NCI-H1092 (cell line): ENCODE results near the gene EEPD1.
A peak's percentile ranks its signal among the peaks of the same experiment; 100 is the strongest.

Source experiments
- DNase-seq: peaks from one replicate; lab custom pipeline; 2025; lab: John Stamatoyannopoulos, UW

EEPD1 gene

DNA sequence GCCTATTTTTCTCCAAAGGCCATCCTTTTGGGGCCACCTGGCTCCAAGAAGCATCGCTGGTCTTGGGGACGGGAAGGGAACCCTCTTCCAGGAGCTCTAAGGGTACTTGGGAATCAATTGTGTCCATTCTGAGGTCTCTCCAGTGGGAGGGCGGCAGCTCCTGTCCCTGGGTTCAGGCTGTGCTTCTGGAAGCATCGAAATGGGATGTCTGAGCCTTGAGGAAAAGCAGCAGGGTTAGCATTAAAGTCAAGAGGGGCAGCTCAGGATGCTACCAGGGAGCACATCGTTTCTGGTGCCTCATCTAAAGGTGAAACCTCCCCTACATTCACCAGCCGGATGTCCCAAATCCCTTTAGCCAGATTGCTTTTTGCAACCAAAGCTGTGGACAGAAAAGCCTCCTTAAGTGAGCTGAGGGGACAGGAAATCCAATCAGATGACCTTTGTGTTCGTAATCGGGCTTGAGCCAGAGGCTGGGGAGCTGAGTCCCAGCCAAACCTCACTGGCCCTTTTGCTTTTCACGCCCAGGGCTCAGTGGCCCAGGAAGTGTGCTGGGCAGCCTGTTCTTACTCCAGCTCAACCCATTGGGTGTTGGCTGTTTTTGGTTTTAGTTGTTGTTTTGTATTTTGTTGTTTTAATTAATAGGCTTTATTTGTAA lies 147.8 kb downstream of the EEPD1 start:
- DNase-seq = no peak

GRCh38 chr7:36301914-36302771 lies 149.1 kb downstream of the EEPD1 start:
- no peak for DNase-seq

- DNase-seq = peak; percentile 95
Measured at GRCh38 chr7:36303202-36304098, 150.4 kb downstream of the EEPD1 start.

DNA sequence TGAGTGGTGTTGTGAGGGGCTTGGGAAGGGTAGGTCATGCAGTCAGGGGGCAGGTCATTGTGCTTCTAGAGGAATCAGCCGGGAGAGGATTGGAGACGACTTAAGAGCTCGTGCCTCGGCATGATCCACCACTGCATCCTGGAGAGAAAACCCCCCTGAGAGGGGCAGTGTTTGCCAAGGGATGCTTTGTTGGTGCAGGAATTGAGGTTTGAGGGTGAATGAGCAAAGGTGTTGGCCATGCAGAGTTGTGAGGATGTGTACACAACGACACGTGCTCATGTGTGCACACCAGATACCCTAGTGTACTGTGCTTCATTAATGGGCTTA lies 151.0 kb downstream of the EEPD1 start:
- DNase-seq = no peak

DNA sequence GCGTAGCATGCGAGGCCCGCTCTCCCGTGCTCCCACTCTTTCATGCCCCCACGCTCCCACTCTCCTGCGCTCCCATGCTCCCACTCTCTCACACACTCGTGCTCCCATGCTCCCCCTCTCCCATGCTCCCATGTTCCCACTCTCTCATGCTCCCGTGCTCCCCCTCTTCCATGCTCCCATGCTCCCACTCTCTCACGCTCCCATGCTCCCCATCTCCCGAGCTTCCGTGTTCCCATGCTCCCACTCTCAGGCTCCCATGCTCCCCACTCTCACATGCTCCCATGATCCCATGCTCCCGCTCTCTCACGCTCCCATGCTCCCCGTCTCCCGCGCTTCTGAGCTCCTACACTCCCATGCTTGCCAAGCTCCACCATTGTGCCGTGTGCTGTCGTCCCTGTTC lies 152.2 kb downstream of the EEPD1 start:
- no peak for DNase-seq

GRCh38 chr7:36305648-36306047 lies 152.6 kb downstream of the EEPD1 start:
- DNase-seq = no peak

DNA sequence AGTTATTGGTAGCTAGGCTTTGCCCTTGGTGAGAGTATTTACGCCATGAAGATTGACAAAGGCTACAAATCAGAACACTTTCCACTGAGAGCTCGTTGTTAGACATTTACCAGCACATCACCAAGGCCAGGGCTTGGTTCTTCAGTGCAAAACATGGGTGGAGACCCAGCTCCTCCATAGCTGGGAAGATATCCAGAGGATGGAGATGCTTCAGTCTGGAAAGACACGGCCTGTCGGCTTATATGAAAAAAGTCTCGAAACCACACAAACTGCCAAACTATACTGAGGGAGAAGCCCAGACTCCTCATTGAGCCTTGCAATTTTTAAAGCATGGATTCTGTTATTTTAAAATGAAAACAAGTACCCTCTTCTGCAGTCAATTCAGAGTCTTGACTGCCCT lies 153.2 kb downstream of the EEPD1 start:
- no peak for DNase-seq

DNA sequence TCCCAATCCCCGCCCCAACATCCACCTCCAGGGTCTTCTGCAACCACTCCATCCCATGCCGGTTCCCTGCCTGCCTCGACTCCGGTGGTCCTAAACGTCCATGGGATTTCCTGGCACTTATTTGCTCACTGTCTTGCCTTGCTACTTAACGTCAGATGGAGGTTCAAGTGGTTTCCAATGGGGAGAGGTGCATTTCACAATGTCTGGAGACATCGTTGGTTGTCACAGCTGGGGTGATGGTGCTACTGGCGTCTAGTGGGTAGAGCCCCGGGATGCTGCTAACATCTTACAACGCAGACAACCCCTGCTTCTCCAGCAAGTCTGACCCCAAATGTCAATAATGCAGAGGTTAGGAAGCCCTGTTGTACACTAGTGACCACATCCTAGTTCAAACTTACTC lies 153.7 kb downstream of the EEPD1 start:
- DNase-seq = no peak

GRCh38 chr7:36308031-36308430 lies 155.0 kb downstream of the EEPD1 start:
- DNase-seq = no peak

DNA sequence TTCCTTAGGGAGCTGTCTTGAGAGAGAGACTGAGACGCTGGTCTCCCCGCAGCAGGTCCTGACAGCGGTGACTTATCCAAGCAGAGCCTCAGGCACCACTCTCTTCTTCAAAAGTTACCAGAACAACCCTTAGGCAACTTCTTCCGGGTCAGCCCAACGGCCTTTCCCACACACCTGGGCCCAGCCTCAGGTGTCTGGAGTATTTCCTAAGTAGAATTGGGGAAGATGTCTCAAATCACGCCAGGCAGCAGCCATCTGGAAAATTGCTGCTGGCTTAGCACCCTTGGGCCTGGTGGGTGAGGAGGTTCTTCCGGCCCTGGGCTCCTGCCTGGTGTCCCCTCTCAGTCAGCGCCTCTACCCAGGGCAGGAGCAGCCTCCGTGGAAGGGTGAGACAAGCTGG lies 156.2 kb downstream of the EEPD1 start:
- DNase-seq = no peak

GRCh38 chr7:36309716-36310115 lies 156.7 kb downstream of the EEPD1 start:
- no peak for DNase-seq

GRCh38 chr7:36310897-36311296 lies 157.8 kb downstream of the EEPD1 start:
- DNase-seq = no peak

DNA sequence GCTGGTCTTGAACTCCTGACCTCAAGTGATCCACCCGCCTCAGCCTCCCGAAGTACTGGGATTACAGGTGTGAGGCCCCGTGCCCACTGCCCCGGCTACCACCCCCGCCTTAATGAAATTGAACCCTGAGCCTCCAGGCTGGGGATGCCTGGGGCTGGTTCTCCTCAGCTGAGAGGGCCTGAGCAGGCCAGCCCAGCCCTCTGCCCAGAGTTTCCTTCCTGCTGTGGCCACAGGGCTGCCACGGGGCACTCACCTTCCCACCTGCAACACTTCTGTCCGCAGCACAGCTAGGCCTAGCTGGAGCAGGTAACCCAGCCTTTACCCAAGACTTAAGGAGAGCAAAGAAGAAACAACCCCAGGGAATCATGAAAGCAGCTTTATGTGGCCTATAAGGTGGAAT lies 158.5 kb downstream of the EEPD1 start:
- no peak for DNase-seq

DNA sequence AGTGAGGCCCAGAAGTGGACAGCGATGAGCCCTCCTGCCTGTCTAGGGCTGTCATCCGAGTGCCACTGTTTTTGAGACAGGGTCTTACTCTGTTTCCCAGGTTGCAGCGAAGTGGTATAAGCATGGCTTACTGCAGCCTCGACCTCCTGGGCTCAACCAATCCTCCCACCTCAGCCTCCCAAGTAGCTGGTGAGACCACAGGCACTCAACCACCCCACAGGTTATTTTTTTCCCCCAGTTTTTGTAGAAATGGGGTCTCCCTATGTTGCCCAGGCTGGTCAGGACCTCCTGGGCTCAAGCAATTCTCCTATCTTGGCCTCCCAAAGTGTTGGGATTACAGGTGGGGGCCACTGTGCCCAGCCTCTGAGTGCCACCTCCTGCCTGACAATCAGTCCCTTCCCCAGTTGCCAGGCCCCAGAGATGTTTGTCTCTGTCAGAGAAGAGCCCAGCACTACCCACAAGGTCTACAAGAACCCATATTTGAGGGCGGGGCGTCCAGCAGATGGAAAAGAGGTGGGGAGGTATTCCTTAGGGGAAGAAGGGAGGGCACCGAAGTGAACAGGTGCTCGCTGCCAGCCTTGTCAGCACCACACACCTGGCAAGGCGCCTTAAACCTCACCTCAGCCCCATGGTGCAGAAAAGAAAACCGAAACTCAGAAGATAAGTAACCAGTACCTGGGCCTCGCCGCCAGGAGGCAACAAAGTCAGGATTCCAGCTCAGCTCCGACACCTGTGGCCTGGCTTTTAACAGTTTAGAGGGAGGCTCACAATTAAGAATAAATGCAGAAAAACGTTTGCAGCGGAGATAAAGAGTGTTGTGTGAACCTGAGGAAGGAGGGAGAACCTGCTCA lies 159.2 kb downstream of the EEPD1 start:
- no peak for DNase-seq

DNA sequence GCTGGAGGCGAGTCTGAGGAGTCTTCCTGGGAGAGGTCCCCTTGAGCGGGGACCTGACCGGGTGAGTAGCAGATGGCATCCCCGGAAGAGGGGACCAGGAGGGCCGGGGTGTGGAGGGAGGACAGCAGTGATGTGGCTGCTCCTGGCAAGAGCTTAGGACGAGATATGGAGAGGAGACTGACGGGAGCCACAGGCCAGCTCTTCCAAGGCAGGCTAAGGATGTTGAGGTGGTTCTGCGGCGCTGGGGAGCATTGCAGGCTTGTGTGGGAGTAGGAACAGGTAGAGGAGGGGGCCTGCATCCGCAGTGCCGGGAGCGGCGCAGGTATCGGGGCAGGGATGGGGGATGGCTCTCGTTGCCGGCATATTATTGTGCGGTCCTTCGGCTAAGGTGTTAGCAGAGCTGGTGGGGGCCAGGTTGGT lies 159.9 kb downstream of the EEPD1 start:
- DNase-seq = no peak

DNA sequence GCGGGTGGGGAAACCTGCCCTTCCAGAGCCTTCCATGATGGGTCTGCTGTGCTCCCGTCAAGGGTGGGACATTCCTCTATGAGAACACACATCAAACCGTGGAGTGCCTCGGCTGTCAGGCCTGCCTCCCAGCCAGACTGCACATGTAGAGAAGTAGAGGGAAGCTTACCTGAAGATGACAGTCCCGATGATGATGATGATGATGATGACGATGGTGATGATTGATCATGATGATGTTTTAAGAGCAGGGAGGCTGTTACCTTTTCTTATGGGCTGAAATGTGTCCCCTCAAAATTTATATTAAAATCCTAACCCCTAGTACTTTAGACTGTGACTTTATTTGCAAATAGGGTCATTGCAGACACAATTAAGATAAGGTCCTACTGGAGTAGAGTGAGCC lies 160.6 kb downstream of the EEPD1 start:
- no peak for DNase-seq

- no peak for DNase-seq
Measured at GRCh38 chr7:36314491-36314890, 161.4 kb downstream of the EEPD1 start.

DNA sequence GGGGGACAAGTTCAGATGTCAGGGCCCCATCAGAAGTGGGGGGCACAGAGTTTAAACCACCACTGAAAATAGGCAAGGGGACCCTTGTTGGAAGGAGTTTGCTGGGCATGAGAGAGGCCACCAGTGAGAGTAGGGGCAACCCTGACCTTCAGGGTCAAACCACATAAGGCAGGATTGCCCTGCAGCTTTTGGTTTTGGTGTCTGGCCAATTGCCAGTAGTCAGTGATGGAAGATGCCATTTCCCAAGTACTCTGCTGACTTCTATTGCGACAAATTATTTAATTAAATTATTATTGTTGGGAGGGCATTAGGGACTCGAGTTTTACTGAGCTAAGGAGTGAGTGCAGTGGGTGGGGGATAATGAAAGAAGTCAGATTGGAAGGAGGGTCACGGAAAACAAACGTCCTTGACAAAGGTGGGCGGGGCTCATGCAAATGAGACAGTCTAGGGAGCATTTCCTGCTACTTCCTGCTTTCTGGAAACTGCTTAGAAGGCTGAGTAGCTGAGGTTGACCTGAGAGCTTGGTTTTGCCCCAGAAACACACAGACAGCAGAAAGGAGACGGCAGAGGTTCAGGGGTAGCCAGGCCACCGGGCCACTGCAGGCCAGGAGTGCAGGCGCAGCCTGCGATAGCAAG lies 162.4 kb downstream of the EEPD1 start:
- DNase-seq = no peak

DNA sequence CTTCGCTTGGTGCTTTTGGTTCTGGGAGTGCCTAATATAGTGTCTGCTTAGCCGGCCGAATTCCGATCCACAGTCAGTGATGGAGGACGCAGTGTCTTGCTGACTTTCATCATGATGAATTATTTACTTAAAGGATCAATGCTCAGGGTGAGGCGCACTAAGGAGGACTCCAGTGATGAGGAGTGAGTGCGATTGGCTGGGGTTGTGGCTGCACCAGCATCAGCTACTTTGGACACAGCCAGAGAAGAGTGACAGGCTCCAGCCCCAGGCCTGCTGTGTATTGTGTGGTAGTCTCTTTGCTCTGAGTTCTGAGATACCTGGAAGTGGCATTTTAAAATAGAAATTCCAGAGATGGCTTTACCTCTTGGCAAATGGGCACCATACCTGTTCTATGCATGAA lies 163.3 kb downstream of the EEPD1 start:
- DNase-seq = no peak

DNA sequence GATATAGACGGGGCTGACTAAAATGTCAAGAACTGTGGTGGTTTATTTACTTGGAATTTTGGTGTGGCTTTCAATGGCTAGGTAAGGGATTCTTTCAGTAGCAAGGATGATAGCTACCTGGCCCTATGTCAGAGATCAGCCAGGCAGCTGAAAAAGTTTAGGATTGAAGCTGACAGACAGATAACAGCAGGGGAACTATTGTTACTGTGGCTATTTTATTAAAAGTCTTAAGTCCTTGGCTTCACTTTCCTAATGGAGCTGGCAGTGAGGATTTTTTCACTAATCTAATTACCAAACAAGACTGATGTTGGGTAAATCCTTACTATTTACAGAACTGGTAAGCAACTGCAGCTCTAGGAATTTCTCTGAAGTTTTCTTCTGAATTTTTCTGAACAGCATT lies 164.2 kb downstream of the EEPD1 start:
- no peak for DNase-seq

- no peak for DNase-seq
Measured at GRCh38 chr7:36318116-36318515, 165.1 kb downstream of the EEPD1 start.
